K562 (cell line): ENCODE data around the gene PRPF8. TPM values are rescaled to one million over a fixed set of nuclear protein-coding genes. Genes with fewer than 3 reads are reported as not detected.

ENCODE experiments used
- ATAC-seq: fragments of 200-7000 bp; cut with Tn5 transposase; 3 replicates; pipeline ENCODE4 v1.9.1; 2020; ENCODE audit warnings: moderate library complexity
- BruUV-seq: library from RNA; stranded (reverse); fragments of 400-500 nt; replicated peaks from 2 replicates; lab custom pipeline; 2021; lab: Mats Ljungman, UMichigan
- CTCF ChIA-PET: fragments of 300-600 bp; formaldehyde crosslinking; extraction: SDS; loops from one replicate; lab custom pipeline; 2021; ENCODE audit warnings: low intra/inter-chr PET ratio; lab: Yijun Ruan, JAX
- POLR2A ChIA-PET: fragments of 300-600, 350-650 bp; sonication (Branson Sonifier 250); formaldehyde crosslinking; extraction: SDS; loops from one replicate; lab custom pipeline; 2021; ENCODE audit warnings: antibody characterized with exemption, inconsistent platforms; lab: Yijun Ruan, JAX
- DNase-seq, 4 experiments: peaks; one replicate each; pipeline versions ENCODE4 v3.0.0 to v3.0.0-alpha.2; 2011 to 2018; ENCODE audit warnings: low spot score in 3 of 4, mixed read lengths in 3 of 4; ENCODE audit errors: extremely low read depth in 1 of 4
- FAIRE-seq: peaks from 2 replicates; lab custom pipeline; 2011; peaks lifted over from hg19 to GRCh38; lab: Jason Lieb, UNC
- H2AFZ ChIP-seq: 2 replicates; pipeline ENCODE4 v1.6.0; 2011; ENCODE audit warnings: low read depth, low read length, control low read depth, inconsistent platforms
- H3K27ac ChIP-seq: fragments of 200-600 bp; 3 replicates; pipeline ENCODE4 v1.8.0; 2011; ENCODE audit warnings: low read depth, mild to moderate bottlenecking, control low read depth, inconsistent platforms, low read length, moderate library complexity, mixed read lengths; ENCODE audit errors: extremely low read depth
- H3K27me3 ChIP-seq, 2 experiments: fragments of 300-600 bp in 1 of 2; 2 replicates in 1 of 2; 3 replicates in 1 of 2; pipeline versions ENCODE4 v1.6.0 to v1.8.0; 2011; ENCODE audit warnings: inconsistent platforms in 2 of 2, low read length in 2 of 2, mild to moderate bottlenecking in 1 of 2, mixed read lengths in 1 of 2, moderate library complexity in 1 of 2; ENCODE audit not compliant: control insufficient read depth in 2 of 2, insufficient read depth in 2 of 2
- H3K36me3 ChIP-seq: fragments of 300-600 bp; 3 replicates; pipeline ENCODE4 v1.8.0; 2011; ENCODE audit warnings: mild to moderate bottlenecking, low read length, inconsistent platforms; ENCODE audit not compliant: control insufficient read depth, insufficient read depth
- H3K4me1 ChIP-seq, 2 experiments: fragments of 200-600 bp in 1 of 2; replicated peaks in 1 of 2; 2 replicates in 1 of 2; 3 replicates in 1 of 2; pipeline versions ENCODE4 v1.5.1 to v1.8.0; 2011; ENCODE audit warnings: inconsistent platforms in 2 of 2, low read length in 2 of 2, mild to moderate bottlenecking in 1 of 2, mixed read lengths in 1 of 2, moderate library complexity in 1 of 2; ENCODE audit not compliant: control insufficient read depth in 2 of 2, insufficient read depth in 2 of 2
- H3K4me2 ChIP-seq: 2 replicates; pipeline ENCODE4 v1.6.1; 2011; ENCODE audit warnings: low read length, control low read depth, inconsistent platforms, mixed read lengths; ENCODE audit not compliant: insufficient read depth
- H3K4me3 ChIP-seq: fragments of 200-600 bp; sonication (generic), shearing (Covaris generic); 2 replicates; pipeline ENCODE4 v1.5.1; 2016; ENCODE audit warnings: control low read depth, inconsistent platforms
- H3K79me2 ChIP-seq: fragments of 200-600 bp; 3 replicates; pipeline ENCODE4 v1.8.0; 2011; ENCODE audit warnings: low read length, inconsistent platforms; ENCODE audit not compliant: control insufficient read depth, insufficient read depth
- H3K9ac ChIP-seq, 2 experiments: 2 replicates each; pipeline versions ENCODE4 v1.6.0 to v1.6.1; 2011; ENCODE audit warnings: low read depth in 2 of 2, low read length in 2 of 2, control low read depth in 1 of 2, inconsistent platforms in 1 of 2, mild to moderate bottlenecking in 1 of 2, mixed read lengths in 1 of 2; ENCODE audit not compliant: insufficient read depth in 1 of 2
- H3K9me1 ChIP-seq: one replicate; pipeline ENCODE4 v1.6.0; 2011; ENCODE audit warnings: inconsistent platforms, mild to moderate bottlenecking, low read length, moderate library complexity; ENCODE audit not compliant: control insufficient read depth, insufficient read depth
- H3K9me3 ChIP-seq: replicated peaks from 2 replicates; pipeline ENCODE4 v1.5.1; 2011; ENCODE audit warnings: low read depth, low read length, inconsistent platforms; ENCODE audit not compliant: control insufficient read depth, insufficient read depth
- H4K20me1 ChIP-seq: replicated peaks from 2 replicates; pipeline ENCODE4 v1.6.1; 2011; ENCODE audit warnings: low read length, inconsistent platforms, mixed read lengths; ENCODE audit not compliant: control insufficient read depth, insufficient read depth
- C11orf30 ChIP-seq: fragments of 450-650 bp; IDR thresholded peaks from 2 replicates; pipeline ENCODE4 v1.6.1; 2016; ENCODE audit warnings: low read depth, mild to moderate bottlenecking
- COPS2 ChIP-seq: fragments of 450-650 bp; conservative IDR thresholded peaks from 2 replicates; pipeline ENCODE4 v1.6.1; 2016; ENCODE audit warnings: mild to moderate bottlenecking, moderate library complexity
- CREM ChIP-seq: IDR thresholded peaks from 2 replicates; pipeline ENCODE4 v1.6.1; 2014; ENCODE audit warnings: antibody characterized with exemption, low read depth
- EGR1 ChIP-seq: fragments of 450-650 bp; conservative IDR thresholded peaks from 2 replicates; pipeline ENCODE4 v1.6.1; 2017; ENCODE audit warnings: mild to moderate bottlenecking
- JUN ChIP-seq, 2 experiments: sonication (generic) in 1 of 2; formaldehyde crosslinking in 1 of 2; IDR thresholded peaks; 2 replicates each; pipeline versions ENCODE4 v1.6.1 to v1.8.0; 2012 to 2022; ENCODE audit warnings: borderline replicate concordance in 2 of 2, mild to moderate bottlenecking in 2 of 2, improper control_type of control experiment in 1 of 2, low read depth in 1 of 2, low read length in 1 of 2, missing genetic modification reagents in 1 of 2
- JUND ChIP-seq, 2 experiments: IDR thresholded peaks; 2 replicates in 1 of 2; 3 replicates in 1 of 2; pipeline ENCODE4 v1.6.1; 2011; ENCODE audit warnings: borderline replicate concordance in 2 of 2, low read depth in 2 of 2, low read length in 2 of 2, improper control_type of control experiment in 1 of 2, missing biosample characterization in 1 of 2, missing genetic modification characterization in 1 of 2, missing genetic modification reagents in 1 of 2
- MAFF ChIP-seq: IDR thresholded peaks from 2 replicates; pipeline ENCODE4 v1.6.1; 2012; ENCODE audit warnings: low read length, improper control_type of control experiment
- SIN3A ChIP-seq, 2 experiments: fragments of 150-350 bp in 1 of 2; IDR thresholded peaks; 2 replicates each; pipeline ENCODE4 v1.6.1; 2011 to 2016; ENCODE audit warnings: borderline replicate concordance in 2 of 2, low read depth in 2 of 2, low read length in 2 of 2, mild to moderate bottlenecking in 2 of 2, moderate library complexity in 2 of 2; ENCODE audit not compliant: control insufficient read depth in 1 of 2
- TBP ChIP-seq: optimal IDR thresholded peaks from 2 replicates; pipeline ENCODE3; 2011; ENCODE audit warnings: low read depth, low read length, improper control_type of control experiment
- TEAD4 ChIP-seq, 2 experiments: sonication (generic) in 1 of 2; formaldehyde crosslinking in 1 of 2; IDR thresholded peaks; 2 replicates each; pipeline versions ENCODE4 v1.6.1 to v1.8.0; 2012 to 2022; ENCODE audit warnings: borderline replicate concordance in 1 of 2, inconsistent platforms in 1 of 2, low read length in 1 of 2, mild to moderate bottlenecking in 1 of 2, missing genetic modification reagents in 1 of 2
- VEZF1 ChIP-seq: fragments of 200-800 bp; sonication (Bioruptor generic); IDR thresholded peaks from 2 replicates; pipeline ENCODE4 v1.6.1; 2017; ENCODE audit warnings: missing genetic modification characterization, missing compliant biosample characterization
- YY1 ChIP-seq, 3 experiments: IDR thresholded peaks; 2 replicates each; pipeline ENCODE4 v1.6.1; 2011; ENCODE audit warnings: low read length in 2 of 3, mild to moderate bottlenecking in 2 of 3, moderate library complexity in 2 of 3, borderline replicate concordance in 1 of 3, control low read depth in 1 of 3, low read depth in 1 of 3; ENCODE audit not compliant: insufficient read depth in 3 of 3, insufficient replicate concordance in 2 of 3, control insufficient read depth in 1 of 3, insufficient read length in 1 of 3; ENCODE audit errors: extremely low read depth in 1 of 3
- ZBED1 ChIP-seq: IDR thresholded peaks from 2 replicates; pipeline ENCODE4 v1.6.1; 2014
- ZBTB7A ChIP-seq: IDR thresholded peaks from 2 replicates; pipeline ENCODE4 v1.6.1; 2011; ENCODE audit warnings: low read depth, mild to moderate bottlenecking, low read length, moderate library complexity, borderline replicate concordance; ENCODE audit not compliant: control insufficient read depth
- ZKSCAN8 ChIP-seq: fragments of 200-800 bp; sonication (Bioruptor generic); IDR thresholded peaks from 2 replicates; pipeline ENCODE4 v1.6.1; 2016; ENCODE audit warnings: missing genetic modification characterization, missing compliant biosample characterization
- ZNF316 ChIP-seq: fragments of 450-650 bp; IDR thresholded peaks from 2 replicates; pipeline ENCODE4 v1.6.1; 2016
- WGBS: fragments of 100-300 bp; shearing (Covaris generic); methylation state at CpG from one replicate; pipeline ENCODE4 v1.1.6; 2016; ENCODE audit warnings: low coverage, mixed read lengths; ENCODE audit not compliant: insufficient coverage; ENCODE audit errors: missing lambda C conversion rate; 5-methylcytosine and 5-hydroxymethylcytosine counted together
- in situ Hi-C: fragments of 300-500 bp; cut with MboI; formaldehyde crosslinking; loops from 4 replicates; pipeline ENCODE4 v1.15.0; 2018; ENCODE audit warnings: inconsistent platforms, mixed read lengths
- intact Hi-C: fragments of 100-400 bp; cut with micrococcal nuclease; formaldehyde crosslinking; loops from 2 replicates; pipeline ENCODE4 v1.14.2; 2022
- polyA plus RNA-seq, 8 experiments: library from polyadenylated mRNA; depleted of rRNA in 4 of 8; stranded (reverse) in 5 of 8; unstranded in 3 of 8; fragments of >200 nt; fragmentation: Nextera tagmentation in 2 of 8; fragmentation: Illumina TruSeq in 1 of 8; extraction: Ambion mirVana in 2 of 8; extraction: Trizol in 1 of 8; gene quantifications; 2 replicates each; pipeline versions ENCODE4 v1.2.1 to v1.2.3, GENCODE V29; 2011 to 2014; ENCODE audit warnings: inconsistent platforms in 1 of 8, missing spikeins in 1 of 8
- total RNA-seq, 7 experiments: library from RNA; depleted of rRNA in 6 of 7; stranded (reverse); fragments of >200 nt in 6 of 7; fragmentation: Illumina TruSeq in 2 of 7; extraction: Trizol in 2 of 7; gene quantifications; 2 replicates each; pipeline versions ENCODE4 v1.2.1 to v1.2.3, GENCODE V29; 2011 to 2021; ENCODE audit warnings: low replicate concordance in 1 of 7

PRPF8 gene
- total and polyA plus RNA-seq, 9 of the 15 experiments (the other 6 are each of a cell fraction or from before 2014, with no cell fraction given): 64.3 to 294 (median 85.9) TPM

GRCh38 chr17:1714427-1714979 lies 29.8 kb upstream of the PRPF8 start:
- peak overlapping the region; percentile 53 for H2AFZ ChIP-seq
- DNase-seq: peak; percentile 59 to 94 (median 72)
- peak overlapping the region; percentile 70 to 90 for H3K9ac ChIP-seq
- H3K9me3 ChIP-seq: no peaks in the 10 kb centered on the region
- ChIA-PET CTCF (interaction anchor here (1.2 kb wide), 1 partner anchor 151 kb away, joined by 3 read pairs; no protein-coding TSS in a partner anchor), POLR2A (interaction anchor here (0.6 to 3.8 kb wide), 9 partner anchors 9 to 1826 kb away, joined by 3 to 15 read pairs (median 3); partner anchors contain the start of gene RILP)
- peaks cover 25% of the 10 kb centered on the region; the same call in 2 of the 3 replicates for H3K36me3 ChIP-seq
- peak overlapping the region; percentile 89 for H3K4me2 ChIP-seq
- no TSS peak for BruUV-seq
- H3K27me3 ChIP-seq: no peaks in the 10 kb centered on the region
- H3K27ac ChIP-seq: peak overlapping the region; percentile 88
- peaks cover 44 to 67% of the 10 kb centered on the region in 2 experiments for H3K4me1 ChIP-seq
- no peaks in the 10 kb centered on the region for H3K9me1 ChIP-seq
- FAIRE-seq: no peak
- in situ Hi-C loops (loop anchor here (5.0 to 10.0 kb wide), 2 partner anchors 42 to 320 kb away; partner anchors contain the start of gene DPH1), intact Hi-C loops (no loop called here)
- ATAC-seq: peak; percentile 55
- H4K20me1 ChIP-seq: 0 out of 2 replicates have a peak, but pooled peaks cover 3% of the 10 kb centered on the region
- peaks cover 44% of the 10 kb centered on the region for H3K79me2 ChIP-seq
- peak overlapping the region; percentile 85 for H3K4me3 ChIP-seq
- 0% methylated on average over 3 of the region's 19 CpGs for WGBS
- peak in 1 of 3 experiments; percentile 54 for TF ChIP-seq YY1 (IDR thresholded peaks at IDR 0.05; ENCODE audit: borderline replicate concordance in 1 of 3, control insufficient read depth in 1 of 3, extremely low read depth in 1 of 3, insufficient read depth in 3 of 3, insufficient read length in 1 of 3, insufficient replicate concordance in 2 of 3, low read depth in 1 of 3, low read length in 2 of 3)
- peak; percentile 27; the same call in 1 of the 2 replicates for TF ChIP-seq MAFF
- TF ChIP-seq VEZF1: peak; percentile 86
- TF ChIP-seq EGR1: peak; percentile 29; the same call in 1 of the 2 replicates
- peak; percentile 32; the same call in 1 of the 2 replicates for TF ChIP-seq CREM
- TF ChIP-seq JUND (IDR thresholded peaks at IDR 0.05; ENCODE audit: borderline replicate concordance, low read depth, low read length): 0 out of 2 replicates have a peak, but pooled peaks have one; percentile 37
- no peak for TF ChIP-seq JUND (tag; IDR thresholded peaks at IDR 0.05; ENCODE audit: borderline replicate concordance, low read depth, low read length)
- no peak for TF ChIP-seq ZKSCAN8
- TF ChIP-seq ZBED1: no peak
- 0 out of 2 replicates have a peak, but pooled peaks have one; percentile 8 for TF ChIP-seq JUN (IDR thresholded peaks at IDR 0.05; ENCODE audit: borderline replicate concordance, low read depth, low read length)
- TF ChIP-seq JUN (CRISPR knock-in tag; IDR thresholded peaks at IDR 0.05; ENCODE audit: borderline replicate concordance): no peak
- peak in 1 of 2 experiments; percentile 70; a peak in 1 of 4 replicates for TF ChIP-seq SIN3A (IDR thresholded peaks at IDR 0.05; ENCODE audit: borderline replicate concordance in 2 of 2, control insufficient read depth in 1 of 2, low read depth in 2 of 2, low read length in 2 of 2)
- TF ChIP-seq TEAD4 (IDR thresholded peaks at IDR 0.05; ENCODE audit: low read length): 0 out of 2 replicates have a peak, but pooled peaks have one; percentile 32
- no peak for TF ChIP-seq TEAD4 (CRISPR knock-in tag; IDR thresholded peaks at IDR 0.05; ENCODE audit: borderline replicate concordance)
- no peak for TF ChIP-seq TBP
- TF ChIP-seq ZBTB7A: peak; percentile 57; the same call in 1 of the 2 replicates
- no peak for TF ChIP-seq COPS2
- peak; percentile 85 for TF ChIP-seq ZNF316
- peak; percentile 89 for TF ChIP-seq C11orf30
